A204.1 (cell line): ENCODE data around the gene LCAT.
"Not testable (repeated sequence)": the region's sequence is repeated elsewhere in the genome, so short reads cannot be mapped to it uniquely, and the experiment has no call there.

Experiments
- FAIRE-seq: peaks from 2 replicates; lab custom pipeline; 2012; peaks lifted over from hg19 to GRCh38; lab: Jason Lieb, UNC

LCAT gene

DNA sequence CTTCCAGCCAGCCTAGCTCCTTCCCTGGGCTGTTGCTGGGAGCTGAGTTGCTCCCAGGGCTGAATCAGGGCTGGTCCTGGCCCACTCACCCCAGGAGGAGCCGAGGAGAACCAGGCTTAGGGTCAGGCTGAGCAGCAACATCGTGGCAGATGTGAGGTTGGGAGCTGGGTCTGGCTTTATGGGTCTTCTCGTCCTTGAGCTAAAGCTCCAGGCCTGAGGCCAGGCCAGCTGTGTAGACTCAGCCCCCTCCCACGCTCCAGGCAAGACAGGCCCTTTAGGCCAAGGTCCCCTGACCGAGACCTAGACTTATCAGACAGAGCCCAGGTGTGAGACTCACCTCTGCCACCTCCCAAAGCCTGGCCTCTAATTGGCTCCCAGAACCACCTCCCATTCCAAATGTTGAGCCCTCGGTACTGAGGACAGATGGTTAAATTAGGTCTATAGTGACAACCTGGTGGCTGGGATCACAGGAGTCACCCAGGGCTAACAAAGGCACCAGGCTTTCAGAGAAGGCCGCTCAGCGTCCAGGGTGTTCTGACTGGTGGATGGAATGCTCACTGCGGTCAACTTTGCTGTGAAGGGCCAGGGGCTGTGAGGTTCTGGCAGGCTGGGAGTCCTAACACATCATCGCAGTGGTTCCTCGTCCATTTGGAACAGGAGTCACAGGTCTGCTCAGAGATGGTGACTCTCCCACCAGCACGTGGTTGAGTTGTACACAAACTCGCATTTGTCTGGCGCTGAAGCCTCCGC lies 12.0 kb downstream of the LCAT start, which contains the start of gene CTRL:
TSS of gene CTRL (minus strand) at position 151 of the 750 bp plus-strand sequence. CDS start at position 141, 10 bp downstream.
- FAIRE-seq, result no peak

- FAIRE-seq, result no peak
These were observed 13.2 kb downstream of the LCAT start for GRCh38 chr16:67930678-67931211.

- FAIRE-seq, result no peak
These were observed 13.7 kb downstream of the LCAT start for GRCh38 chr16:67930191-67930590.

- FAIRE-seq, result no peak
These were observed 15.2 kb downstream of the LCAT start for GRCh38 chr16:67928561-67929364.

- no peak for FAIRE-seq
These were observed 15.8 kb downstream of the LCAT start for GRCh38 chr16:67928147-67928546.

DNA sequence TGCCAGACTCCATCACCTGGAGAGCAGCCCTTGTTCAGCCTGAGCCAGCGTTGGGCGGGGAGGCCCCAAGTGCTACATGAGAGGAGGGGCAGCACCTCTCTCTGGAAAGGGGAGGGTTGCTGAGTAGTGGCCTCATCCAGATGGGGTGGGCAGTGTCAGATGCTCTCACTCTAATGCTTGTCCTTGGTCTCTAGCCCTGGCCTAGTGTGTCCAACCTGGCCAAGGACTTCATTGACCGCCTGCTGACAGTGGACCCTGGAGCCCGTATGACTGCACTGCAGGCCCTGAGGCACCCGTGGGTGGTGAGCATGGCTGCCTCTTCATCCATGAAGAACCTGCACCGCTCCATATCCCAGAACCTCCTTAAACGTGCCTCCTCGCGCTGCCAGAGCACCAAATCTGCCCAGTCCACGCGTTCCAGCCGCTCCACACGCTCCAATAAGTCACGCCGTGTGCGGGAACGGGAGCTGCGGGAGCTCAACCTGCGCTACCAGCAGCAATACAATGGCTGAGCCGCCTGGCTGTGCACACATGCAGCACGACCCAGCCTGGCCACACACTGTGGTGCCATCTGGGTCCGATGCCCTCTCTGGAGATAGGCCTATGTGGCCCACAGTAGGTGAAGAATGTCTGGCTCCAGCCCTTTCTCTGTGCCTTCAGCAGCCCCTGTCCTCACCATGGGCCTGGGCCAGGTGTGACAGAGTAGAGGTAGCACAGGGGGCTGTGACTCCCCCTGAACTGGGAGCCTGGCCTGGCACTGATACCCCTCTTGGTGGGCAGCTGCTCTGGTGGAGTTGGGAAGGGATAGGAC lies 16.6 kb downstream of the LCAT start:
- FAIRE-seq, result no peak

DNA sequence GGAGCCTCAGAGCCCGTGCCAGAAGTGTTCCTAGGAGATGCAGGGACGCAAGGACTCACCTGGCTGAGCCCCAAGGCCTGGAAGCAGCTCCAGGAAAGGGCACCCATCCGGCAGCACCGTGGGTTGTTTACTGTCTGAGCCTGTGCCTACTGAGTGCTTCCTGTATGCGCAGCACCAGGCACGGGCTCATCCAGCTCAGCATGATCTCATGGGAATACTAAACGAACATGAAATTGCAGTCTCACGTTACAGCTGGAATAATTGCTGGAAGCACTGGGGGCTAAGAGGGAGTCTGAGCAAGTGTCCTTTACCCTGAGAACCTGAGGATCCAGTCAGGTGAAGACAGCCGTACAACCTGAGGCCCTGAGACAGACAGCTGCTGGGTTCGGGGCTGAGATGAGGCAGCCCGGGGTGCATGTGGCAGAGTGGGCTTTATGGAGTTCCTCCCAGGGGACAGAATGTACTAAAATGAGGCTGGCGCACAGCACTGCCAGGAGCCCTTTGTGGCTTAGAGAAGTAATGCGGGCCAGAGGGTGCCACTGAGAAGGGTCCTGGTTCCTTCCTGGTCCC lies 17.7 kb downstream of the LCAT start:
- FAIRE-seq, result no peak

DNA sequence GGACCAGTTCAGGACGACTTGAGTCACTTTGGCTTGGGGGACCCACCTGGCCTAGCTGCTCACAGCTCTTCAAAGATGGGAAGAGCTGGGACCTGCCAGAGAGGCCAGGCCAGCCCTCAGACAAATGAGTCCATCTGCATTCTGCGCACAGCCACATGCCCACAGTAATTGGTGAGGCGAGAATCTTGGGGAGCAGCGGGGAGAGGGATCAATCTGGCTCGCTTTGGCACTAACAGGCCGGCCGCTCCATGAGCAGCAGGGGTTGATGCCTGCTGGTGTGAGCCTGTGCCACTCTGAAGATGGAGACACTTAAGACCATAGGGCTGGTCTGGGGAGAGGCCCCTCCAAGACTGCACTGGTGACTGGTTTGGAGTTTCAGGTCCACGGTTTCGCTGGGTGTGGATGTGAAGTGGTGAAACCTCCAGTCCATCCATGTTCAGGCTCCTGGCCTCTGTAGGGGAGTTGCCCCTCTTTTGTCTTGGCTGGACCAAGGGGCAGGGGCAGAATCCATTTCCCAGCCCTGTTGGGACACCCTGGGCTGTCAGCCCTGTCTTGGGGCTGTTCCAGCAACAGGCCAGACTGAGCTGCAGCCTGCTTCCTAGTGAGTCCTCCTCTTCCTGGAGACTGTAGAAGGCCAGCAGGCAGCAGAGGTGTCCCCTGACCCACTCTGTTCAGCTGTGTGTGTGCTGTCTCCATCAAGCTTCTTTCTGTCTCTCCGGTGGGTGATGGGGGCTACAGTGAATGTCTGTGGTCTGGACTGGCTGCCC lies 19.6 kb downstream of the LCAT start:
- no peak for FAIRE-seq

DNA sequence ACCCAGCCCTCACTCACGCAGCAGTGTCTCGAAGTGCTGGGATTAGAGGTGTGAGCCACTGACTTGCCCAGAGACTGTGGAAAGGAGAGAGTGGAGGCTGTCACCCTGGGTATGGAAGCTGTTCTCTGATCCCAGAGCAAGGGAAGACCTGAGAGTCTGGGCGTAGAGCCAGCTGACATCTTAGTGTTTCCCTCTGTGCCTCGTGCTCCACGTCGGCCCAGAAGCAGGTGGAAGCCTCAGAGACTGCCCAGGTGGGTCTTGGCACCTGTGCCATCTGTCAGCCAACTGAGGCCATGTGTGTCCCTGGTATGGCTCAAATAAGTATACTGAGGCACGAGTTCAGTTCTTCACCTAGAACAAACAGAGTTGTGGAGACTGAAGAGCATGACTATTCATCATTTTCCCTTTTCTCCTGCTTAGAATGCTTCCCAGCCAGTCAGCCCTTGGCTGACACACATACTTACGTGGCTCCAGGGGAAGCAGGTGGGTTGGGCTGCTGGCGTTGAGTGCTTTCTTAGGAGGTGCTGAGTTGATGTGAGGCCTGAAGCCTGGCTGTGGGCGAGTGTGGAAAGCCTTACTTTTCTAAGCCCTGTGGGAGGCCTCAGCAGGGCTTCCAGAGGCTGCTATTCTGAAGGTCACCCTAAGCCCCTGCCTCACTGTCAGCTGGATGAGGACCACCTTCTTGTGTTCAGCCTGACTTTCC lies 20.4 kb downstream of the LCAT start:
- FAIRE-seq, result no peak

GRCh38 chr16:67922740-67923139 lies 21.2 kb downstream of the LCAT start:
- FAIRE-seq, result no peak

DNA sequence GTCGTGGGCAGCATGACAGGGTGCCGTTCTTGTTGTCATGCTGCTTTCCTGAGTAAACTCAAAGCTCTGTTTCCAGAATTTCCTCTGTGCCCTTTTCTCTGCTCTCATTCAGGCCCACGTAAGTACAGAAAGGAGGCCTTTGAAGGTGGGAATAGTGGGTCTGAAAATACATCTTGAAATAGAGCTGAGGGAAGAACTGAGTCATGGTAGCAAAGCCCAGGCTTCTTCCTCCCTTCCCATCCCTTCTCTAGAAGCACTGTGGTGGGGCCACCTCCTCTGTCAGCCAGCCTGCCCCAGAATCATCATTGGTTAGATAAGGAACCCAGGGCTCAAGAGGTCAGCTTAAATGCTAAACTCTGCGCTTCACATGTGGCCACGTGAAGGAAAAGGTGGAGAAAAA lies 21.7 kb downstream of the LCAT start:
- FAIRE-seq, result no peak

- no peak for FAIRE-seq
These were observed 24.2 kb downstream of the LCAT start for GRCh38 chr16:67919622-67920221.

GRCh38 chr16:67917852-67918236 lies 26.1 kb downstream of the LCAT start:
- FAIRE-seq, result no peak

DNA sequence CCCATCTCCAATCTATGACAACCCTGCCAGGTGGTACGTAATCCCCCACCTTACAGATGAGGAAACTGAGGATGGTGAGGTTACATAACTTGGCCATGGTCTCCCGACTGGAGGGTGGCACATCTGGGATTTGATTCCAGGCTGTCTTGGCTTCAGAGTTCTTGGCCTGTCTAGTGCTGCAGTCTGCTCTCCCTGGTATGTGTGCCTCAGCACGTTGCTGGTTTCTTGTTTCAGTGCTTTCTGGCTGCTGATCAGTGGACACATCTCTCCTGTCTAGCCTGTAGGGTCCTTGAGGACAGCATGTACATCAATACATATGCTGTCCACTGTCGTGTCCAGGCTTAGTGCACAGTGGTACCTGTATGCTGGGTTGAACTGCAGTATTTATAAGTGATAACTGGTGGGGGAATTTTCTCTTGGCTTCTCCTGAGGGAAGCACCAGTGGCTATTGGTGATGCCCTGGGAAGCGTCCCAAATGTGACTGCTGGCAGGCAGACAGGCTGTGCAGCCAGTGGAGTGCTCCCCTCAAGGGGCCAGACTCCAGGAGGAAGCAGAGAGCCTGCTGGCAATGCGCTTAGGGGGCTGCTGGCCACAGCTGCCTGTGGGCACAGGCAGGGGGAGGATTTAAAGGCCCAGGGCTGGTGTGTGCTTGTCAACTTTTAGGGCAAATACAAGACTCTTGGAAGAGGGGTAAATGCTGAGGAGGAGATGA lies 26.6 kb downstream of the LCAT start:
- FAIRE-seq, result no peak

DNA sequence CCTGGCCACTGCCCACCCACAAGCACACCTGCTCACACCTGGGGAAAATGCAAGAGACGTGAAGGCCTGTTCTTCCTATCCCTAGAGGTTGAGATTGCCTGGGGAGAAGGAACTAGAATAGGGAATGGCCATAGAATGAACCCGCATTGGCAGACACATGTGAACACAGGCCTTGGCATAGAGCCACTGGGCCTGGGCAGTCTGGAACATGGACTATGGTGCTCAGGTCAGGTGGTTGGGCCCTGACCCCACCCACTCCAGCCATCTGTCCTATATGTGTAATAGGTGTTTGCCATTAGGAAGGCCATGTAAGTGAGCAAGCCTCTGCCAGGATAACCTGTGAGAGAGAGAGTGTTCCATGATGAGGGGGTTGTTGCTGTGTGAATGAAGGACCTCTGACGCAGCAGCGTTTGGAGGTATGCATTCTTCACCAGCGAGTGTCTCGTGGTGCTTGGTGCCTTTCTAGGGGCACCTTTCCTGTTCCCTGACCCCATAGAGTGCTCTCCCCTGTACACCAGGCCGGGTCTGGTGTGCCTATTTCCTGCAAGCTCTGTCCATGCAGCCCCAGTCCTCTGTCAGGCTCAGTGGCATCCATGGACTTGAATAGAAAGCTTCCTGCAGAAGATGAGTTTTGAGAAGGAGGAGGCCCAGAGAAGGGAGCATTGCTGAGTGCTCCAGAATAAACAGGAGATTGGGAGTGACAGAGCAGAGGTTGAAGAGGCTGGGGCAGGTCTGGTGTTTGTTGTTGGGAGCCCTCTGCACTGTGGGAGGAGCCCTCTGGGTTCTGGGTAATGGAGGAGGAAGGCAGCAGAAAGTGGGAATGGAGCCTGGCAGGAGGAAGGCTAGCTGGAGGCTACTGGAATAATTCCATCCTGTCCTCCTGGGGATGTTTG lies 27.8 kb downstream of the LCAT start:
- no peak for FAIRE-seq

- FAIRE-seq, result not testable (repeated sequence)
These were observed 28.5 kb downstream of the LCAT start for GRCh38 chr16:67915496-67915769.

GRCh38 chr16:67914758-67915495 lies 29.0 kb downstream of the LCAT start:
- no peak for FAIRE-seq

DNA sequence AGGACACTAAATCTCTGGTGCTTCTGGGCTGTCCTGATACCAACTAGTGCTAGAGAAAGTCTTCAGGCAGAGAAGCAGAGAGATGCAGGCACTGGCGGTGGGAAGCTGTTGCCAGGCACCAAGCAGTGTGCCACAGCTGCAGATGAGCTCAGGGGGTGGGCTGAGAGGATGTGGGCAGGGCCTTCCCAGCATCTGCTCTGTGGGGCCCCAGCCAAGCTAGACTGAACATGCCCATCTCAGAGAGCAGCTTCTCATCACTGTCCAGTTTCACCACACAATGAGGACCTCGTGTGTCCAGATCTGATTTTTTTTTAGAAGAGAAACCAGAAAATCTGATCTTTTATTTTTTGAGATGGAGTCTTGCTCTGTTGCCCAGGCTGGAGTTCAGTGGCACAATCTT lies 33.8 kb downstream of the LCAT start:
- FAIRE-seq, result no peak
